NCI-H1105 treated with DMSO at 0.1 percent for 48 hours (cell line): Measurements from ENCODE around the gene PGLYRP1.
A peak's percentile ranks its signal among the peaks of the same experiment; 100 is the strongest.

Experiments
- DNase-seq: peaks from one replicate; lab custom pipeline; 2025; lab: John Stamatoyannopoulos, UW

PGLYRP1 gene, protein sequence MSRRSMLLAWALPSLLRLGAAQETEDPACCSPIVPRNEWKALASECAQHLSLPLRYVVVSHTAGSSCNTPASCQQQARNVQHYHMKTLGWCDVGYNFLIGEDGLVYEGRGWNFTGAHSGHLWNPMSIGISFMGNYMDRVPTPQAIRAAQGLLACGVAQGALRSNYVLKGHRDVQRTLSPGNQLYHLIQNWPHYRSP

GRCh38 chr19:46022431-46023310 is at the start of gene PGLYRP1:
PGLYRP1 (minus strand) TSS chr19:46023053; CDS start chr19:46023021, 32 bp downstream.
- no peak for DNase-seq

- DNase-seq = peak; percentile 24
These were observed 47.0 kb upstream of the PGLYRP1 start for GRCh38 chr19:46069806-46070341.

GRCh38 chr19:46068345-46069258 is 45.7 kb upstream of the PGLYRP1 start:
- no peak for DNase-seq

DNA sequence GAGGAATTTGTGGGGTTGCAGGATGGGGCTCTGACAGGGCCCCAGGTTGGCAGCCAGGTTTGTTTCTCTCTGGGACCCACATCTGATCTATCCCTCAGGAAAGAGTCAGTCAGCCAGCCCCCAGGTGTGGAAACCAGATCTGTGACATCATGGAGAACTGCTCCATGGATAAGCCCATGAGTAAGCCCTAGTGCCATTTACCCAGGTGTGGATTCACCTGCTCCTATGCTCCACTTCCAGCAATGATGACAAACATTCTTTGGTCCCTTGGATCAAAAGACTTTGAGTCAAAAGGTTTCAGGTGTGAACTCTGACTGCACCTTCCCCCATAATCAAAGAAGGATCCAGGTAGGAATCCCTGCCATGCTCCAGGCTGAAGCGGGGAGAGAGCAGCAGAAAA is 44.8 kb upstream of the PGLYRP1 start:
- DNase-seq = no peak

DNA sequence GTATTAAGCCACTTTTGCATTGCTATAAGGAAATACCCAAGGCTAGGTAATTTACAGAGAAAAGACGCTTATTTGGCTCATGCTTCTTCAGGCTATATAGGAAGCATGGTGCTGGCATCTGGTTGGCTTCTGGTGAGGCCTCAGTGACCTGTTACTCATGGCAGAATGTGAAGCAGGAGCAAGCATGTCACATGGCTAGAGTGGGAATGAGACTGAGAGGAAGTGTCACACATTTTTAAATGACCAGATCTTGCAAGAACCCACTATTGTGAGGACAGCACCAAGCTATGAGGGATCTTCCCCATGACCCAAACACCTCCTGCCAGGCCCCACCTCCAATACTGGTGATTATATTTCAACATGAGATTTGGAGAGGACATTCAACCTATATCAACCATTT is 43.6 kb upstream of the PGLYRP1 start:
- no peak for DNase-seq

- DNase-seq = no peak
These were observed 42.7 kb upstream of the PGLYRP1 start for GRCh38 chr19:46065486-46066071.

GRCh38 chr19:46063201-46063600 is 40.3 kb upstream of the PGLYRP1 start:
- no peak for DNase-seq

DNA sequence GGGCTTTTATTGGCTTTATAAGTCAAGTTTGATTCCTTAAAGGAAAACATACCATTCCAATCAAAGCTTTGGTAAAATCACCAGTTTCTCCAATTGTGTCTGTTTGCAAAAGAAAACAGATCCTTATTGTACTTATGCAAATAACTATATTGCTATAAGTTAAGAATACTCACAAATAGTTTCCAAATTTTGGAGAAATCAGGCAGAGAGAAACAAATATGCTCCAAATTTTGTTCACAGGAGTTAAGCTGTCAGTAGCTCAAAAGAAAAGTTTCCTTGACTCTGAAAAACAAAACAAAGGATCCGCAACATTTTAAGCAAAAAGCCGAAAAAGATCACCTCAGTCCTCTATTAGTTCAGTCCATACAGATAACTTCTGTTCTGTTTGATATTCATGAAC is 37.2 kb upstream of the PGLYRP1 start:
- no peak for DNase-seq

- DNase-seq = no peak
These were observed 35.9 kb upstream of the PGLYRP1 start for GRCh38 chr19:46058778-46059177.

- DNase-seq = peak; percentile 29
These were observed 33.7 kb upstream of the PGLYRP1 start for GRCh38 chr19:46056536-46056935.

DNA sequence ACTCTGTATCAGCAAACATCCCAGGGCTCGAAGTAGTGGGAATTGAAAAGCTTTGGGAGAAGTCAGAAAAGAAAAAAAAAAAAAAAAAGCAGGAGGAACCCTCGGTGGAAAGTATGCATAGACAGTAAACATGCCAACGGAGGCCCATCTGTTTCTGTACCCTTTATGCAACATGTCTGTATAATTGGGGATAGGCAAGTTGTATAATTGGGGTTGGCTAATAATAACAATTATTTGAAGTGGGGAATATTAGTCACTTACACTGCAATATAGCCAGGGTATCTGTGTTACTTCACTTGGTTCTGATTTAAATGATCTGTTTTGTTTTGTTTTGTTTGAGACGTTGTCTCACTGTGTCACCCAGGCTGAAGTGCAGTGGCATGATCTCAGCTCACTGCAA is 30.0 kb upstream of the PGLYRP1 start:
- no peak for DNase-seq

DNA sequence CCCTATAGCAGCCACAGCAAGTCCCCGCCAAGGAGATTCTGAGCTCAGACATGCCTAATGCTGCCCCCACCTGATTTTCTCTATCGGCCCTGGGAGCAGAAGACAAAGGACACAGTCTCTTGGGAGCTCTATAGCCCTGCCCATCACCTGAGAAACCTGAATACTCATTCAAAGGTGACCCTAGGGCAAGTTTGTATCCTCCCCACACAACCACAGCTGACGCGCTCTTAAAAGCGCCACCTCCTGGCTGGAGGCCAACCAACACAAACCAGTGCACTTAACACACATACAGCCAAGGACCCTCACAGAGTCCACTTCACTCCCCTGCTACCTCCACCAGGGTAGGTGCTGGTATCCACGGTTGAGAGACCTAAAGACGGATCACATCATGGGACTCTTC is 26.7 kb upstream of the PGLYRP1 start:
- peak; percentile 23 for DNase-seq

DNA sequence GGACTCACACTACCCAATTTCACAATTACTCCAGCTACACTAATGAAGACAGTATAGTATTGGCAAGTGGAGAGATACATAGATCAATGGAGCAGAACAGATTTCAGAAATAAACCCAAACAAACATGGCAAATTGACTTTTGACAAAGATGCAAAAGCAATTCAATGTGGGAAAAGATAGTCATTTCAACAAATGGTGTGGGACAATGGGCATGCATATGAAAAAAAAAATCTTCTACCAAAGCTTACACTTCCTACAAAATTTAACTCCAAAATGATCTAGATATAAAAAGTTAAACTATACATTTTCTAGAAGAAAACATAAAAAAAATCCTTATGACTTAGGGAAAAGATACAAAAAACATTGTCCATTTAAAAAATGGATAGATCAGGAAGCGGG is 20.7 kb upstream of the PGLYRP1 start:
- DNase-seq = no peak

DNA sequence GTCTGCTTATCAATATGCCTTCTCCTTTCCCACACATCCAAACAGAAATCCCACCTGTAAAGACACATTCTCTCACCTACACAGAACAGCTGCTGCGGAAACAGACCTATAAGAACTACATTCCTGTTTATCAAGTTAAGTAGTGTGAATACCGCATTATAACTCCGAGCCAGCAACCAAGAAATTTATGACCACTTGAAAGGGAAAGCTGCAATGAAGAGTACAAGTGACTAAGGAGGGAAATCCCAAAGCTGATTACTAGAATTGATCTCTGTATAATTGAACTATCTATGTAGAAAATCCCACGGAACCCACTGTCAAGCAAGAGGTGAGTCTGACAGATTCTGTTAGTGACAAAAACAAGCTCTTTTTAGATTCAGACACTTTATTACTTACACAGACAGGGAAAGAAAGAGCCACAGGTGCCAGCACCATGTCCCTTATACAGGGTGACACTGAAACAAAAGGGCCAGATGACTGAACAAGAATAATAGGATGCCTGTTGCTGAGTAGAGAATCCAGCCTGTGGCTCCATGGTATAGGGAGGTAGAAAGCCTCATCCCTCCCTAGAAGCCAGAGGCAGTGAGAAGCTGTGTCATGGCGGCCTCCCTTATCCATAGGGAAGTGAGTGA is 19.5 kb upstream of the PGLYRP1 start:
- DNase-seq = no peak

GRCh38 chr19:46040952-46041500 is 18.2 kb upstream of the PGLYRP1 start, which contains the start of gene IGFL4:
IGFL4 (minus strand) TSS chr19:46041002; CDS start chr19:46040962, 40 bp downstream.
- peak; percentile 63 for DNase-seq

DNA sequence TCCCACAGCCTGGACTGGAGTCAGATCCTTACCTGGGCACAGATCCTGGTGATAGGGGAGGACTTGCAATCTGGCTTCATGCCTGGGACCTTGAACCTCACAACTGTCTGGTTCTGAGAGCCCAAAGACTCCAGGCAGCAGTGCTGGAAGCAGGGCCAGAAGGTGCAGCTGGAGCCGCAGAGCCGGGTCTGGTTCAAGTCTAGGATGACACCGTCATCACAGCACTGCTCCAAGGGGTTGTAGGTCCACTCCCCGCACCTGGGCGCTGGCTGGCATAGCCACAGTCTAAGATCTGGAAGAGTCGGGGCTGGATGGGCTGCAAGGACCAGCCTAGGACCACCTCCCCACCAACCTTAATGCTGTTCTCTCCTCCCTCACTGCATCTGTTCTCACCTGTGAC is 17.3 kb upstream of the PGLYRP1 start:
- DNase-seq = no peak

DNA sequence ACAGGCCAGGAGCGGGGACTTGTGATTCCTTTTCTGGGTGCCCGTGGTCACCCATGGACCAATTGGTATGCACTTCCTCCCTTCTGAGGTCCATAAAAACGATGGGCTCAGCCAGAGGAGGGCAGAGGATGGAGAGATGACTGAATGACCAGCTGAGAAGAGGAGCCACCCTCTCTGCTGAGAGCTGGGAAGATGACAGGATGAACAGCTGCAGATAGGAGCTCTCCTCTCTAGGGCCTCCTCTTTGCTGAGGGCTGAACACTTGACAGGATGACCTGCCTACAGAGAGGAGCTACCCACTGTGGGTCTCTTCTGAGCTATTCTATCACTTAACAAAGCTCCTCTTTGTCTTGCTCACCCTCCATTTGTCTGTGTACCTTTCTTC is 13.9 kb upstream of the PGLYRP1 start:
- DNase-seq = no peak

DNA sequence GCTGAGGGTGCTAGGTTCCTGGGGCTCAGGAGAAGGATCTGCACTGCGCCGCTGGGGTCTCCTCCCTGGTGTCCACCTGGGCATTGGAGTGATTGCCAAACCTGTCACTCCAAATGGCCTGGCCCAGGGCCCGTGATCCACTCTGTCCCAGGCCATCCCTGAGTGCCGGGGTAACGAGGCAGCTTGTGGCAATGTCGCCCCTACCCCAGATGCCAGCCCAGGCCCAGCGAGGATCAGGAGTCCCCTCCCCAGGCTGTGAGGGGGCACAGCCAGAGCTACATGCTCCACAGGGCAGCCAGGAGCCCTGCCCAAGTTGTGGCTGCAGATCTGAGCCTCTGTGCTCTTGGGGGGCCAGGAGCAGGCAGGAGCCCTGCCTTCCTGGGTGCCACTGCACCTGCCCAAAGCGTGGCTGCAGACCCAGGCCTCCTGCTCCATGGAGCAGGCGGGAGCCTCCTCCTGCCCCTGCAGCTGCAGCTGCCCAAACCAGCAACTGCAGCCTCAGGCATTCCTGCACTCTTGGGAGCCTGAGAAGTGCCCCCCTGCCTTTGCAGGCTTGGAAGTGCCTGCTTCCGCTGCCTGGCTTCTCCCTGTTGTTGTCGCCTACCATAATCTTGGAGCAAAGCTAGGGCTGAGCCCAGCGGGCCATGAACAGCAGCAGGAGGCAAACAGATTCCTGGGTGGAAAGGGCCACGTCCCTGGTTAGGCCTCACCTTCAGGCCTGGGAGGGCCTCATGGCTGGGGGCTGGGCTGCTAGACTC is 13.3 kb upstream of the PGLYRP1 start:
- DNase-seq = no peak

DNA sequence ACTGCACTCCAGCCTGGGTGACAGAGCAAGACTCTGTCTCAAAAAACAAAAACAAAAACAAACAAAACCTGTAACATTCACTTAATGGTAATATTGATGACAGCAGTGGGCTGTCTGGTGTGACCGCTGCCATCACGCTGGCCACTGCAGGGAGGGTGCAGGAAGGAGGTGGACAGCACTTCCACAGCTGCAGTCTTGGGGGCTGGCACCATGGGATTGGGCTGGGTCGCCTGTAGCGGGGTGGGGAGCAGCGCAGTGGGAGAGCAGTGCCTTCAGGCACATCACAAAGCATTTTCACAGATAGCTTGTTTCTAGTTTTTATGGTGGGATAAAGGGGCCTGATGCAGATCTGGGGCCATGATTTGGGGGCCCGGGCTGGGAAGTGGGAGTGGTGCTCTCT is 12.7 kb upstream of the PGLYRP1 start:
- no peak for DNase-seq

DNA sequence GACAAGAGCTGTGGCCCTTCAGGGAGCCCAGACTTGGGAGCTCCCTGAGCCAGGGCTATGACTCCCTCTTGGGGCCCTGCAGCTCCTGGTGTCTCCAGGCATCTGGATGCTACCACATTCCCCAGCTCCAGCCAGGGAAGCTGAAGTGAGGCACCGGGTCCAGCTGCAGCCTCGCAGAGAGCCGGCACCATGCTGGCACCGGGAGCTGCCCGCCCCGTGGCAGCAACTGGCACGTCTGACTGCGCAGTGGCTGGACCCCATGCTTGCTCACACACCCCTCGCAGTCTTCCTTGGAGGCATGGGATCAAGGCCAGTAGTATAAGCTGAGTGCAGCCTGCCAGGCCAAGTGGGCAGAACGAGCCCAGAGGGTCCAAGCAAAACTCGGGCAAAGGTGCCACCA is 10.5 kb upstream of the PGLYRP1 start:
- DNase-seq = no peak
